Naive B cell (primary cell): ENCODE measurements around the gene SMARCC2. TPM values are rescaled to one million over a fixed set of nuclear protein-coding genes. Genes with fewer than 3 reads are reported as not detected.
"Not testable (repeated sequence)": the region's sequence is repeated elsewhere in the genome, so short reads cannot be mapped to it uniquely, and the experiment has no call there.

Source experiments
- ATAC-seq, 2 donors: fragments of 150-1000 bp; cut with Tn5 transposase; 2 replicates each; pipeline ENCODE4 v1.10.0; 2021; ENCODE audit warnings: low read depth in 2 of 2, mild to moderate bottlenecking in 2 of 2, moderate library complexity in 2 of 2
- DNase-seq: peaks from one replicate; pipeline ENCODE4 v3.0.0; 2022
- H3K27ac Mint-ChIP-seq, 6 donors: one replicate each; pipeline ENCODE4 v1.8.0; 2020 to 2022; ENCODE audit warnings: mild to moderate bottlenecking in 6 of 6, mixed read lengths in 6 of 6, moderate library complexity in 5 of 6, inconsistent platforms in 2 of 6
- H3K27me3 Mint-ChIP-seq, 3 donors: one replicate each; pipeline ENCODE4 v1.8.0; 2021 to 2022; ENCODE audit warnings: mixed read lengths in 3 of 3, mild to moderate bottlenecking in 1 of 3
- H3K36me3 Mint-ChIP-seq, 2 donors: one replicate each; pipeline ENCODE4 v1.8.0; 2020 to 2022; ENCODE audit warnings: mixed read lengths in 2 of 2, inconsistent platforms in 1 of 2, mild to moderate bottlenecking in 1 of 2
- H3K4me1 Mint-ChIP-seq, 3 donors: one replicate each; pipeline ENCODE4 v1.8.0; 2020 to 2022; ENCODE audit warnings: mixed read lengths in 3 of 3, inconsistent platforms in 1 of 3, mild to moderate bottlenecking in 1 of 3, moderate library complexity in 1 of 3
- H3K4me3 Mint-ChIP-seq, 8 donors: one replicate each; pipeline ENCODE4 v1.8.0; 2020 to 2022; ENCODE audit warnings: mild to moderate bottlenecking in 8 of 8, mixed read lengths in 8 of 8, moderate library complexity in 8 of 8, inconsistent platforms in 2 of 8
- H3K9me3 Mint-ChIP-seq, 7 donors: one replicate each; pipeline ENCODE4 v1.8.0; 2020 to 2022; ENCODE audit warnings: mixed read lengths in 7 of 7, mild to moderate bottlenecking in 5 of 7, inconsistent platforms in 2 of 7, moderate library complexity in 1 of 7
- polyA plus RNA-seq, 6 donors: library from polyadenylated mRNA; unstranded; fragments of 300-500 nt; fragmentation: Illumina TruSeq; gene quantifications; one replicate each; pipeline ENCODE4 v1.2.3, GENCODE V29; 2021; ENCODE audit warnings: low read depth in 6 of 6

The SMARCC2 gene
- polyA plus RNA-seq, 6 donors from 2014 or later, result 33.3 to 112 (median 64.8) TPM

DNA sequence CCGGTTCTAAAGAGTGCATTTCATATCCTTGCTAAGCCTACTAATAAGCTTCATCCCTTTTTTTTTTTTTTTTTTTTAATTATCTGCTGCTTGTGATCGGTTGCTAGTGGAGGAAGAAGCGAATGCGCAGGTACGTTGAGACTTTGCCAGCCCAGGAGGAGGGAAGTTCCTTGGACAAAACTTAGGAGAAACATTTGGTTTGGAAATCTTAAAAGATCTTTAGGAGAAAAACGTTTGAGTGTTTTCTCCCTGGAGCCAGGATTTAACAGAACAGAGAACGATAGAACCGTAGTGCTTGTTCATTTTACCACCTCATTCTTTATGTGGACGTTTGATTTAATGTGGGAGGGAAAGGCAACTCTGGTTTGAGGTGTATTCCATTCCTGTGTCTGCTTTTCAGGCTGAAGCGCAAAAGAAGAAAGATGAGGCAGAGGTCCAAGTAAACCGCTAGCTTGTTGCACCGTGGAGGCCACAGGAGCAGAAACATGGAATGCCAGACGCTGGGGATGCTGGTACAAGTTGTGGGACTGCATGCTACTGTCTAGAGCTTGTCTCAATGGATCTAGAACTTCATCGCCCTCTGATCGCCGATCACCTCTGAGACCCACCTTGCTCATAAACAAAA, 72.1 kb downstream of the SMARCC2 start:
- DNase-seq, ATAC-seq, H3K9me3 Mint-ChIP-seq, H3K27me3 Mint-ChIP-seq: not testable (repeated sequence)
- H3K4me3 Mint-ChIP-seq, result peak overlapping the region; percentile 89 to 99 (median 95)
- H3K27ac Mint-ChIP-seq, result peak overlapping the region; percentile 96 to 100 (median 99)
- H3K36me3 Mint-ChIP-seq, result peaks cover 9 to 24% of the 10 kb centered on the region in 2 donors
- peaks cover 32 to 43% (median 39%) of the 10 kb centered on the region in 3 donors for H3K4me1 Mint-ChIP-seq

DNA sequence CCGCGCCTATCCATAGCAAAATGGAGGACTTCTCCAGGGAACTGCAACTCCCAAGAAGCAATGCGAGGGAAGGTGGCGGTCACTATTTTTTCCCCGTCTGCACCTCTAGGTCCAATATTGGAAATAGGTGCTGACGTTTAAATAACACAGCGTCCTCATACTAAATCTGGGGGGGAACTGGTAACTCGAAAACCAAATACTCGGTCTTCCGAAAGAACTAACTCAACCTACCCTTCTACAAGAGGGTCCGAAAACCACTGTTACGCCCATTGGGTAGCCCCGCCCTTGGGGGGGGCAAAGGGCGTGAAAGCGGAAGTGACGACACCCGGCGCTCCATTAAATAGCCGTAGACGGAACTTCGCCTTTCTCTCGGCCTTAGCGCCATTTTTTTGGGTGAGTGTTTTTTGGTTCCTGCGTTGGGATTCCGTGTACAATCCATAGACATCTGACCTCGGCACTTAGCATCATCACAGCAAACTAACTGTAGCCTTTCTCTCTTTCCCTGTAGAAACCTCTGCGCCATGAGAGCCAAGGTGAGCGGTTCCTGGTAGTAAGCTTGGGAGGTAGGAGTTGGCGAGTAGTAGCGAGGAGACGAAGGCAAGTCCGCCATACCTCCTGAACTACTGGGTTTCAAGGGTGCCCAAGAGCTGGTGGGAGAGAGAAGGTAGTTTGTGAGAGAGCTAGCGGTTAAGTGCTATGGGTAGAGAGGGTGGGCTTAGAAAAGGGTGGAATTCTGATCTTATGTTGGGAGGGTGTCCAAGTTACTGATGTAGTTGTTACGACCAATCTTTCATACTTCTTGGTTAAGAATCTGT, 72.8 kb downstream of the SMARCC2 start, which contains the start of gene RPL41:
RPL41 (plus strand) TSS at position 367 of the 815 bp plus-strand sequence.
- DNase-seq (peak; percentile 95), ATAC-seq (peak; percentile 40 to 49)
- no peaks in the 10 kb centered on the region for H3K9me3 Mint-ChIP-seq
- no peaks in the 10 kb centered on the region for H3K27me3 Mint-ChIP-seq
- peaks cover 32 to 43% (median 37%) of the 10 kb centered on the region in 3 donors for H3K4me1 Mint-ChIP-seq
- H3K36me3 Mint-ChIP-seq, result peaks cover 9 to 24% of the 10 kb centered on the region in 2 donors
- H3K27ac Mint-ChIP-seq, result peak within 1 kb of the TSS; percentile 96 to 100 (median 99)
- H3K4me3 Mint-ChIP-seq, result peak within 1 kb of the TSS; percentile 89 to 99 (median 95)

DNA sequence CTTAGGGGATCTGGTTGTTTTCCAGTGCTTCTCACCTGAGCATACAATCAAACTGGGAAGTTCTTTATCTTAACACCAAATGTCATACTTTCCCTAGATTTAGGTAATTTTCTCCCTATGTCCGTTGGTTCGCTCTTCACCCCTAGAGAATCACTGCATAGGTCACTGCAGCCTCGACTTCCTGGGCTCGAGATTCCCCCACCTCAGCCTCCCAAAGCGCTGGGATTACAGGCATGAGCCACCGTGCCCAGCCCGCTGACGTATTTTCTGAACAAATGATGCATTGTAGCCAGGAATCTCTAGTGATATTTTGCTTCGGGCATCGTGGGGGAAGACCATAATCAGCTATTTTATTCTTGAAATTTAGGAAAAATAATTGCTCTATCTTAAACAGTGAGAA, 74.0 kb downstream of the SMARCC2 start:
- no peak for ATAC-seq
- Mint-ChIP-seq H3K36me3 (peaks cover 15 to 32% of the 10 kb centered on the region in 2 donors), H3K4me3 (peak overlapping the region; percentile 89 to 99 (median 95)), H3K9me3 (no peaks in the 10 kb centered on the region), H3K27ac (peak overlapping the region; percentile 96 to 100 (median 99)), H3K4me1 (peaks cover 26 to 40% (median 28%) of the 10 kb centered on the region in 3 donors), H3K27me3 (no peaks in the 10 kb centered on the region)
- DNase-seq, result no peak

DNA sequence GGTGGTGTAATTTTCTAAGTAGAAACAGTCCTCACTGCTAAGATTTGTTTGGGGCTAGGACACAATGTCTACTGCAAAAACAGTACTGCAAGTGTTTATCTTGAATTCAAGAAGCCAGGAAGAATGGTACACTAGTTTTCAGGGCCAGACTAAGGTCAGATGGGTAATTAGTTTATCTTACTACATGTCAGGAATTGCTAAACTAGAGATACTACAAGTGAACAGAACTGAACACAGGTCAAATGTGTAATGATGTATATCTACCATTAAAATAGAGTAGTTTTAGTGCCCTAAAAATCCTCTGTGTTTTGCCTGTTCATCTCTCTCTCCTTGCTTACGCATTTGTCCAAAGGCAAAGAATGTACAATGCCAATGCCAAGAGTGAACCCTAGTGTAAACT, 75.2 kb downstream of the SMARCC2 start:
- H3K4me3 Mint-ChIP-seq, result peak overlapping the region in 3 of 8 donors; percentile 19 to 57 (median 26)
- DNase-seq, result no peak
- peaks cover 20 to 32% (median 21%) of the 10 kb centered on the region in 3 donors for H3K4me1 Mint-ChIP-seq
- peak overlapping the region in 2 of 6 donors; percentile 22 to 44 for H3K27ac Mint-ChIP-seq
- no peaks in the 10 kb centered on the region for H3K9me3 Mint-ChIP-seq
- no peak for ATAC-seq
- no peaks in the 10 kb centered on the region for H3K27me3 Mint-ChIP-seq
- H3K36me3 Mint-ChIP-seq, result peaks cover 15 to 34% of the 10 kb centered on the region in 2 donors

Other genes starting within 250 kb of the SMARCC2 start
- under 1 TPM in 1 of 6 donors, not detected in 5; 0.38 TPM for gene PMEL, start 223.4 kb downstream of the SMARCC2 start, polyA plus RNA-seq
- 10 to 100 TPM in 5 of 6 donors, 1 to 10 TPM in 1; 10.0 to 18.6 (median 11.9) TPM for gene CDK2, start 222.7 kb downstream of the SMARCC2 start, polyA plus RNA-seq
- 10 to 100 TPM; 58.4 to 77.7 (median 68.8) TPM for gene RAB5B, start 215.4 kb downstream of the SMARCC2 start, polyA plus RNA-seq
- under 1 TPM in 4 of 6 donors, not detected in 2; 0.18 to 0.58 (median 0.31) TPM for gene SUOX, start 192.2 kb downstream of the SMARCC2 start, polyA plus RNA-seq
- under 1 TPM in 5 of 6 donors, not detected in 1; 0.14 to 0.32 (median 0.25) TPM for gene IKZF4, start 168.4 kb downstream of the SMARCC2 start, polyA plus RNA-seq
- gene RPS26, start 147.6 kb downstream of the SMARCC2 start, polyA plus RNA-seq, result 100 to 1,000 TPM; 199 to 764 (median 532) TPM
- not detected for gene ERBB3, start 109.3 kb downstream of the SMARCC2 start, polyA plus RNA-seq
- gene PA2G4, start 84.9 kb downstream of the SMARCC2 start, polyA plus RNA-seq, result 100 to 1,000 TPM; 124 to 141 (median 132) TPM
- 1,000 to 10,000 TPM; 5,503 to 9,903 (median 8,851) TPM for gene RPL41, start 72.8 kb downstream of the SMARCC2 start, polyA plus RNA-seq
- gene ZC3H10, start 71.2 kb downstream of the SMARCC2 start, polyA plus RNA-seq, result 1 to 10 TPM; 1.0 to 7.8 (median 3.4) TPM
- gene ESYT1, start 61.2 kb downstream of the SMARCC2 start, polyA plus RNA-seq, result 100 to 1,000 TPM; 145 to 293 (median 196) TPM
- 10 to 100 TPM; 14.2 to 35.1 (median 20.2) TPM for gene MYL6B, start 36.9 kb downstream of the SMARCC2 start, polyA plus RNA-seq
- gene MYL6, start 31.1 kb downstream of the SMARCC2 start, polyA plus RNA-seq, result 1,000 to 10,000 TPM; 1,680 to 2,679 (median 1,914) TPM
- gene RNF41, start 32.4 kb upstream of the SMARCC2 start, polyA plus RNA-seq, result 100 to 1,000 TPM in 5 of 6 donors, 10 to 100 TPM in 1; 95.2 to 136 (median 109) TPM
- gene NABP2, start 34.9 kb upstream of the SMARCC2 start, polyA plus RNA-seq, result 1 to 10 TPM in 5 of 6 donors, under 1 TPM in 1; 0.73 to 5.7 (median 3.9) TPM
- gene SLC39A5, start 40.6 kb upstream of the SMARCC2 start, polyA plus RNA-seq, result not detected
- 10 to 100 TPM in 3 of 6 donors, 1 to 10 TPM in 3; 2.3 to 13.2 (median 8.0) TPM for gene ANKRD52, start 68.9 kb upstream of the SMARCC2 start, polyA plus RNA-seq
- gene COQ10A, start 77.5 kb upstream of the SMARCC2 start, polyA plus RNA-seq, result 10 to 100 TPM in 5 of 6 donors, 1 to 10 TPM in 1; 9.5 to 16.6 (median 14.2) TPM
- gene CS, start 110.8 kb upstream of the SMARCC2 start, polyA plus RNA-seq, result 10 to 100 TPM; 60.8 to 88.7 (median 72.1) TPM
- gene CNPY2, start 126.5 kb upstream of the SMARCC2 start, polyA plus RNA-seq, result 100 to 1,000 TPM; 134 to 210 (median 152) TPM
- 10 to 100 TPM in 5 of 6 donors, 1 to 10 TPM in 1; 10.0 to 15.3 (median 13.6) TPM for gene PAN2, start 144.5 kb upstream of the SMARCC2 start, polyA plus RNA-seq
- 10 to 100 TPM in 4 of 6 donors, 1 to 10 TPM in 2; 8.0 to 15.6 (median 12.9) TPM for gene IL23A, start 149.4 kb upstream of the SMARCC2 start, polyA plus RNA-seq
- gene STAT2, start 170.6 kb upstream of the SMARCC2 start, polyA plus RNA-seq, result 100 to 1,000 TPM; 119 to 150 (median 131) TPM
- not detected for gene APOF, start 173.4 kb upstream of the SMARCC2 start, polyA plus RNA-seq